ENCODE measurements around the gene SCN5A. TPM values are rescaled to one million over a fixed set of nuclear protein-coding genes. Genes with fewer than 3 reads are reported as not detected.
A peak's percentile ranks its signal among the peaks of the same experiment; 100 is the strongest.

SCN5A gene
- total RNA-seq, 4 donors from 2014 or later: 0.42 to 1.3 (median 0.77) TPM

GRCh38 chr3:38588995-38589937 lies 60.2 kb downstream of the SCN5A start:
- no peaks in the 10 kb centered on the region for H3K27me3 ChIP-seq
- peaks cover 0 to 3% (median 0%) of the 10 kb centered on the region in 4 donors for H3K4me1 ChIP-seq
- TF ChIP-seq POLR2AphosphoS5 (IDR thresholded peaks at IDR 0.05) (no peak), CTCF (IDR thresholded peaks at IDR 0.05) (no peak), POLR2A (IDR thresholded peaks at IDR 0.05; ENCODE audit: low read depth) (no peak), EP300 (IDR thresholded peaks at IDR 0.05) (no peak)
- intact Hi-C loops (cut with DNase I): no loop called here
- H3K9me3 ChIP-seq: no peaks in the 10 kb centered on the region
- no peak overlapping the region for H3K27ac ChIP-seq (replicated peaks in 1 of 4)
- peak; percentile 62 for DNase-seq (ENCODE audit: extremely low spot score)
- peaks cover 0 to 31% (median 0%) of the 10 kb centered on the region in 4 donors for H3K36me3 ChIP-seq
- H3K4me3 ChIP-seq: no peak overlapping the region
- WGBS: 84% methylated on average over 20 of the region's 20 CpGs

- DNase-seq (ENCODE audit: extremely low spot score): peak; percentile 78
- Histone ChIP-seq H3K27ac (replicated peaks in 1 of 4) (no peak overlapping the region), H3K4me3 (no peak overlapping the region)
Observed at GRCh38 chr3:38588371-38588971, 61.0 kb downstream of the SCN5A start.

DNA sequence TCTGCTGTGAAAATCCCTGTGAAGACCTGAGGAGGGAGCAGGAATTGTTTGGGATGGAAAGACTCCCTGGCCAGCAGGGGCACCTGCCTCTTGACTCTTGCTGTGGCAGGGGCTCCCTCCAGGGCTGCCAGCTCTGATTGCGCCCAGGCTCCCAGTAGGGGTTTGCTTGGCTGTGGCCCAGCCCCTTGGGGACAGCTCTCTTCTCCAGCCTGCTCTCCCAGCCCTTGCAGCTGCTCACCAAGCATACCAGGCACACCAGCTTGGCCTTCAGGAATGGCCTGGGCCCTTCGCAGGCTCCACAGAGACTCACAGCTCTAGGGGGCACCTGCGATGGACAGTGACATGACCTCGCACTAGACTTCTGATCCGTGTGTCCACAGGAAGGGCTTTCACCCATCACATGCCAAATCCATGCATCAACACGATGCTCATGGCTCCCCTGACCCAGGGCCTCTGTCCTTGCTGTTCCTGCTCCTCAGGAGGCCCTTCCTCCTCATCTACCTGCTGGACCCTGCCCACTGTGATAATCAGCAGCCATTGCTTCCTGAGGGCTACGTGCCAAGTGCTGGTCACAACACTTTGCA lies 61.8 kb downstream of the SCN5A start:
- Histone ChIP-seq H3K4me1 (peaks cover 0 to 7% (median 0%) of the 10 kb centered on the region in 4 donors), H3K27ac (replicated peaks in 1 of 4) (no peak overlapping the region)
- WGBS: 88% methylated on average over 6 of the region's 7 CpGs

More at GRCh38 chr3:38588371-38588971, 61.0 kb downstream of the SCN5A start:
- Histone ChIP-seq H3K27me3 (no peaks in the 10 kb centered on the region), H3K36me3 (peaks cover 0 to 37% (median 0%) of the 10 kb centered on the region in 4 donors), H3K9me3 (no peaks in the 10 kb centered on the region), H3K4me1 (peaks cover 0 to 3% (median 0%) of the 10 kb centered on the region in 4 donors)
- no peak for TF ChIP-seq POLR2A (IDR thresholded peaks at IDR 0.05; ENCODE audit: low read depth)
- TF ChIP-seq CTCF (IDR thresholded peaks at IDR 0.05): no peak
- no peak for TF ChIP-seq POLR2AphosphoS5 (IDR thresholded peaks at IDR 0.05)
- no peak for TF ChIP-seq EP300 (IDR thresholded peaks at IDR 0.05)
- intact Hi-C loops (cut with DNase I): no loop called here
- 63% methylated on average over 6 of the region's 10 CpGs for WGBS

More for the DNA sequence above, 61.8 kb downstream of the SCN5A start:
- H3K4me3 ChIP-seq: no peak overlapping the region
- no peak for TF ChIP-seq POLR2A (IDR thresholded peaks at IDR 0.05; ENCODE audit: low read depth)
- TF ChIP-seq EP300 (IDR thresholded peaks at IDR 0.05): no peak
- TF ChIP-seq CTCF (IDR thresholded peaks at IDR 0.05): no peak
- TF ChIP-seq POLR2AphosphoS5 (IDR thresholded peaks at IDR 0.05): no peak
- peak; percentile 68 for DNase-seq (ENCODE audit: extremely low spot score)
- peaks cover 0 to 37% (median 0%) of the 10 kb centered on the region in 4 donors for H3K36me3 ChIP-seq
- no peaks in the 10 kb centered on the region for H3K27me3 ChIP-seq
- H3K9me3 ChIP-seq: no peaks in the 10 kb centered on the region
- intact Hi-C loops (cut with DNase I): no loop called here
